Thoracic aorta (tissue), 2 donors: ENCODE results near the gene LILRB5. TPM values are rescaled to one million over a fixed set of nuclear protein-coding genes. Genes with fewer than 3 reads are reported as not detected.

ENCODE experiments used
- ATAC-seq: fragments of 150-250 bp; one replicate; pipeline ENCODE4 v1.8.0; 2017; ENCODE audit warnings: low read depth; ENCODE audit not compliant: insufficient number of reproducible peaks, low FRiP score
- DNase-seq: peaks from one replicate; pipeline ENCODE4 v3.0.0-alpha.2; 2020; ENCODE audit warnings: low spot score
- H3K27ac ChIP-seq, 2 donors: fragments of 200-600 bp; sonication (generic); 1 replicate in 1 of 2; 2 replicates in 1 of 2; pipeline ENCODE4 v1.5.1; 2016; ENCODE audit warnings: mild to moderate bottlenecking in 2 of 2, moderate library complexity in 2 of 2
- H3K27me3 ChIP-seq: fragments of 200-600 bp; sonication (generic); replicated peaks from 2 replicates; pipeline ENCODE4 v1.6.0; 2016; ENCODE audit warnings: mild to moderate bottlenecking; ENCODE audit not compliant: insufficient read depth
- H3K36me3 ChIP-seq: fragments of 200-600 bp; sonication (generic); one replicate; pipeline ENCODE4 v1.5.1; 2016
- H3K4me1 ChIP-seq, 2 donors: fragments of 200-600 bp; sonication (generic); 1 replicate in 1 of 2; 2 replicates in 1 of 2; pipeline versions ENCODE4 v1.5.1 to v1.6.0; 2016; ENCODE audit warnings: low read depth in 2 of 2, mild to moderate bottlenecking in 1 of 2; ENCODE audit not compliant: control insufficient read depth in 1 of 2
- H3K4me3 ChIP-seq: fragments of 200-600 bp; sonication (generic); 2 replicates; pipeline ENCODE4 v1.5.1; 2016; ENCODE audit warnings: mild to moderate bottlenecking
- H3K9me3 ChIP-seq: fragments of 200-600 bp; sonication (generic); 2 replicates; pipeline ENCODE4 v1.5.1; 2016
- CTCF ChIP-seq: fragments of 200-600 bp; sonication (generic); IDR thresholded peaks from one replicate; pipeline ENCODE4 v1.5.1; 2019; ENCODE audit warnings: antibody characterized with exemption
- total RNA-seq, 2 donors: library from RNA; depleted of rRNA; stranded (reverse); fragments of >200 nt; gene quantifications; one replicate each; pipeline versions ENCODE4 v1.1.0 to v1.2.3, GENCODE V29; 2016

LILRB5 gene
- total RNA-seq, 2 donors from 2014 or later, result 17.6 to 60.4 TPM

GRCh38 chr19:54254195-54254906 is 2.7 kb downstream of the LILRB5 start:
- Histone ChIP-seq H3K9me3 (no peaks in the 10 kb centered on the region), H3K27ac (no peak overlapping the region), H3K27me3 (no peaks in the 10 kb centered on the region), H3K4me1 (no peaks in the 10 kb centered on the region), H3K4me3 (no peak overlapping the region), H3K36me3 (no peaks in the 10 kb centered on the region)
- TF ChIP-seq CTCF, result no peak
- no peak for ATAC-seq
- DNase-seq, result no peak

- no peak for DNase-seq
- no peak for TF ChIP-seq CTCF
- ATAC-seq, result no peak
- Histone ChIP-seq H3K4me1 (no peaks in the 10 kb centered on the region), H3K4me3 (no peak overlapping the region), H3K36me3 (no peaks in the 10 kb centered on the region), H3K9me3 (no peaks in the 10 kb centered on the region), H3K27me3 (no peaks in the 10 kb centered on the region), H3K27ac (no peak overlapping the region)
Observed at GRCh38 chr19:54253331-54254194, 3.5 kb downstream of the LILRB5 start.

- no peak overlapping the region for H3K27ac ChIP-seq
- H3K4me3 ChIP-seq, result no peak overlapping the region
- H3K4me1 ChIP-seq, result no peaks in the 10 kb centered on the region
- no peaks in the 10 kb centered on the region for H3K27me3 ChIP-seq
- no peak for TF ChIP-seq CTCF
- ATAC-seq (no peak), DNase-seq (no peak)
- H3K9me3 ChIP-seq, result no peaks in the 10 kb centered on the region
- no peaks in the 10 kb centered on the region for H3K36me3 ChIP-seq
Observed at GRCh38 chr19:54252845-54253244, 4.2 kb downstream of the LILRB5 start.

GRCh38 chr19:54252243-54252642 is 4.8 kb downstream of the LILRB5 start:
- Histone ChIP-seq H3K27me3 (no peaks in the 10 kb centered on the region), H3K9me3 (no peaks in the 10 kb centered on the region), H3K27ac (no peak overlapping the region), H3K4me3 (no peak overlapping the region), H3K36me3 (no peaks in the 10 kb centered on the region), H3K4me1 (no peaks in the 10 kb centered on the region)
- TF ChIP-seq CTCF, result no peak
- no peak for DNase-seq
- ATAC-seq, result no peak

- ATAC-seq (no peak), DNase-seq (no peak)
- no peaks in the 10 kb centered on the region for H3K4me1 ChIP-seq
- no peaks in the 10 kb centered on the region for H3K27me3 ChIP-seq
- no peak for TF ChIP-seq CTCF
- H3K36me3 ChIP-seq, result no peaks in the 10 kb centered on the region
- H3K9me3 ChIP-seq, result no peaks in the 10 kb centered on the region
- no peak overlapping the region for H3K4me3 ChIP-seq
- H3K27ac ChIP-seq, result no peak overlapping the region
Observed at GRCh38 chr19:54248016-54248601, 9.0 kb downstream of the LILRB5 start.
